Liver (tissue), 3 donors: ENCODE data around the gene SLC25A15.

Experiments
- CTCF ChIP-seq: fragments of 150-350 bp; IDR thresholded peaks from 2 replicates; pipeline ENCODE4 v1.5.1; 2017; ENCODE audit warnings: improper control_type of control experiment, low read depth, low read length; ENCODE audit not compliant: missing input control
- FOXA1 ChIP-seq: IDR thresholded peaks from 2 replicates; pipeline ENCODE4 v1.6.1; 2016; ENCODE audit warnings: antibody characterized with exemption
- JUND ChIP-seq, 2 donors: IDR thresholded peaks; 2 replicates each; pipeline ENCODE4 v1.6.1; 2016; ENCODE audit warnings: antibody characterized with exemption in 2 of 2
- RAD21 ChIP-seq, 2 donors: IDR thresholded peaks; 2 replicates each; pipeline ENCODE4 v1.6.1; 2016; ENCODE audit warnings: antibody characterized with exemption in 2 of 2, mild to moderate bottlenecking in 2 of 2
- RXRA ChIP-seq, 2 donors: IDR thresholded peaks; 2 replicates each; pipeline ENCODE4 v1.6.1; 2017 to 2018; ENCODE audit warnings: antibody characterized with exemption in 2 of 2, mild to moderate bottlenecking in 1 of 2
- SP1 ChIP-seq: IDR thresholded peaks from 2 replicates; pipeline ENCODE4 v1.6.1; 2018; ENCODE audit warnings: antibody characterized with exemption, mild to moderate bottlenecking
- TAF1 ChIP-seq: conservative IDR thresholded peaks from 2 replicates; pipeline ENCODE4 v1.6.1; 2016; ENCODE audit warnings: antibody characterized with exemption, mild to moderate bottlenecking
- YY1 ChIP-seq: IDR thresholded peaks from 2 replicates; pipeline ENCODE4 v1.6.1; 2016; ENCODE audit warnings: antibody characterized with exemption, mild to moderate bottlenecking
- TF ChIP-seq, protein P1 (sequence below): IDR thresholded peaks from 2 replicates; pipeline ENCODE4 v1.6.1; 2016; ENCODE audit warnings: antibody characterized with exemption
- TF ChIP-seq, protein P2 (sequence below): IDR thresholded peaks from 2 replicates; pipeline ENCODE4 v1.6.1; 2016; ENCODE audit warnings: antibody characterized with exemption
- TF ChIP-seq, protein P3 (sequence below): IDR thresholded peaks from 2 replicates; pipeline ENCODE4 v1.6.1; 2016; ENCODE audit warnings: antibody characterized with exemption
- donor health status: healthy.
- donor health status: healthy.

DNA sequence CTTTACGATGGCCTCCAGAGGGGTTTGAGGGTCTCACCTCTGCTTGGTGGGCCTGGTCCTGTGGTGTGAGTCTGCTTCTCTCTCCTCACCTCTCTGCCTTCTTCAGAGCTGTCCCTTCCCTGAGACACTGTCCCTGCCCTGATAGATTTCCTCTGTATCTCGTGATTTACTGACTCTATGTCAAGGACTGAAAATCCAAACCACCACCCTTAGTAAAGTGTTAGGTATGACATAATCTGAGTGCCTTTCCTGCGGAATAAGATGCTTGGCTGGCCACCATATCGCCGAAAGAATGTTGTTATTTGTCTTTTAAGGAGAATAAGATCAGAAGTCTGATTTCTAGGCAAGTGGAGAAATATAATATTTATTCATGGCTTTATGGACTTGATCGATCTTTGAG lies 7.2 kb downstream of the SLC25A15 start:
- TF ChIP-seq YY1, result no peak
- TF ChIP-seq, protein P1, sequence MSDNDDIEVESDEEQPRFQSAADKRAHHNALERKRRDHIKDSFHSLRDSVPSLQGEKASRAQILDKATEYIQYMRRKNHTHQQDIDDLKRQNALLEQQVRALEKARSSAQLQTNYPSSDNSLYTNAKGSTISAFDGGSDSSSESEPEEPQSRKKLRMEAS, result no peak
- TF ChIP-seq CTCF, result no peak
- TF ChIP-seq, protein P2, sequence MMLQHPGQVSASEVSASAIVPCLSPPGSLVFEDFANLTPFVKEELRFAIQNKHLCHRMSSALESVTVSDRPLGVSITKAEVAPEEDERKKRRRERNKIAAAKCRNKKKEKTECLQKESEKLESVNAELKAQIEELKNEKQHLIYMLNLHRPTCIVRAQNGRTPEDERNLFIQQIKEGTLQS, result no peak
- no peak for TF ChIP-seq JUND (IDR thresholded peaks at IDR 0.05)
- no peak for TF ChIP-seq TAF1
- no peak for TF ChIP-seq RAD21 (IDR thresholded peaks at IDR 0.05)
- TF ChIP-seq, protein P3, sequence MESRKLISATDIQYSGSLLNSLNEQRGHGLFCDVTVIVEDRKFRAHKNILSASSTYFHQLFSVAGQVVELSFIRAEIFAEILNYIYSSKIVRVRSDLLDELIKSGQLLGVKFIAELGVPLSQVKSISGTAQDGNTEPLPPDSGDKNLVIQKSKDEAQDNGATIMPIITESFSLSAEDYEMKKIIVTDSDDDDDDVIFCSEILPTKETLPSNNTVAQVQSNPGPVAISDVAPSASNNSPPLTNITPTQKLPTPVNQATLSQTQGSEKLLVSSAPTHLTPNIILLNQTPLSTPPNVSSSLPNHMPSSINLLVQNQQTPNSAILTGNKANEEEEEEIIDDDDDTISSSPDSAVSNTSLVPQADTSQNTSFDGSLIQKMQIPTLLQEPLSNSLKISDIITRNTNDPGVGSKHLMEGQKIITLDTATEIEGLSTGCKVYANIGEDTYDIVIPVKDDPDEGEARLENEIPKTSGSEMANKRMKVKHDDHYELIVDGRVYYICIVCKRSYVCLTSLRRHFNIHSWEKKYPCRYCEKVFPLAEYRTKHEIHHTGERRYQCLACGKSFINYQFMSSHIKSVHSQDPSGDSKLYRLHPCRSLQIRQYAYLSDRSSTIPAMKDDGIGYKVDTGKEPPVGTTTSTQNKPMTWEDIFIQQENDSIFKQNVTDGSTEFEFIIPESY, result no peak
- no peak for TF ChIP-seq SP1
- TF ChIP-seq RXRA (IDR thresholded peaks at IDR 0.05), result no peak
- no peak for TF ChIP-seq FOXA1
